HG03280 (cell line): ENCODE data around the gene RUNX2.
A peak's percentile ranks its signal among the peaks of the same experiment; 100 is the strongest.
"Not testable (repeated sequence)": the region's sequence is repeated elsewhere in the genome, so short reads cannot be mapped to it uniquely, and the experiment has no call there.

Experiments used
- ATAC-seq: cut with Tn5 transposase; IDR thresholded peaks from one replicate; pipeline ENCODE4 v1.9.1; 2021; ENCODE audit warnings: mild to moderate bottlenecking, moderate library complexity; ENCODE audit not compliant: unreplicated experiment

RUNX2 gene

GRCh38 chr6:45548657-45549515 is 220.8 kb downstream of the RUNX2 start:
- peak; percentile 96 for ATAC-seq

DNA sequence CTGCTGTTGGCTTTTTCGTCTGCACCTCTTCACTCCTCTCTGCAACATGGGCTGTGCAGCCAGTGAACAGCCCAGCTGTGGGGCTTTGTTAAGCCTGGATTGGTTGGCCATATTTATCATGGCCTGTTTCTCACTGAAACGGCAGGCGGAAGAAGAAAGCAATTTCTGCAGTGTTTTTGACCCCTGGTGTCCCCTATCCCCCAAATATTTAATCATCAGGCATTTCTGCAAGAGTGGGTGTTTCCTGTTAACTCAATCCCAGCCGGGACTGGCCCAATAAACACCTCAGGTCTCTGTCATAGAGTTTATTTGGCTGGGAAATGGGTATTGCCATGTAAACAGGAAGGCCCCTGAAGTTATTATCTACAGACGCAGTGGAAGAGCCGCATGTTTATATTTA is 224.4 kb downstream of the RUNX2 start:
- ATAC-seq = no peak

- ATAC-seq = no peak
Observed at GRCh38 chr6:45553730-45554344, 225.7 kb downstream of the RUNX2 start.

- no peak for ATAC-seq
Observed at GRCh38 chr6:45554591-45554990, 226.5 kb downstream of the RUNX2 start.

DNA sequence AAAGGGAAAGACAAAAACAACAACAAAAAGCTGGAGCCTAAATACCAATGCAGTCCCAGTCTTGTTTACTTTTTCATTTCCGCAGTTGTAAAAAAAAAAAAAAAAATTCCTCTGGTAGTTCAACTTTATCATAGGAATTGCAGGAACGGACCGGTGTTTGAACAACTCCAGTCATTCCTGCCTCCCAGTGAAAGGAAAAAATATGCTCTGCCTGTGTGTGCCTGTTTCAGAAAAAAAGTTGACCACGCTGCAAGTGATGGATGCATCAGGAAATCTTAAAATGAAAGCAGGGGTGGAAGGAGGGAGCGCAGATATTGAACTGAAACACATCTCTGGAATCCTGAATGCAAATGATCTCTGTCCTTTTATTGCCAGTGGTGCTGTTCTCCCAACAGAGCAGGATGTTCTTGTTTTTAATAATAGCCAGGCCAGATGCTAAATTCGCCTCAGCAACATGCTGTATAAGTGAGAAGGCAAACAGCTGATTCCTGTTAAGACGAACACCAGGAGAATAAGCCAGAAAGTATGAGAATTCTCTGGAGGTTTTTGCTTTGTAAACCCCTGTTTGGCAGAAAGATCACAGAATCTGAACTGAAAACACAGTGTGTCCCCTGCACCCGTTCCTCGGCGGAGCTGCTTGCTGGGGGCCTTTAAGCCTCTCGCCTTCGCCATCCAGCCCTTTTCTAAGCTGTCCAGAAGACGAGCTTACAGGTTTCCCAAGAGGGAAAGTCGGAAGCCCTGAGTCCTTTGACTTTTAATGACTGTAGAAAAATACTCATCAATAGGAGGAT is 228.0 kb downstream of the RUNX2 start:
- ATAC-seq = no peak

GRCh38 chr6:45556828-45557227 is 228.7 kb downstream of the RUNX2 start:
- ATAC-seq = no peak

- ATAC-seq = no peak
Observed at GRCh38 chr6:45557454-45557853, 229.3 kb downstream of the RUNX2 start.

DNA sequence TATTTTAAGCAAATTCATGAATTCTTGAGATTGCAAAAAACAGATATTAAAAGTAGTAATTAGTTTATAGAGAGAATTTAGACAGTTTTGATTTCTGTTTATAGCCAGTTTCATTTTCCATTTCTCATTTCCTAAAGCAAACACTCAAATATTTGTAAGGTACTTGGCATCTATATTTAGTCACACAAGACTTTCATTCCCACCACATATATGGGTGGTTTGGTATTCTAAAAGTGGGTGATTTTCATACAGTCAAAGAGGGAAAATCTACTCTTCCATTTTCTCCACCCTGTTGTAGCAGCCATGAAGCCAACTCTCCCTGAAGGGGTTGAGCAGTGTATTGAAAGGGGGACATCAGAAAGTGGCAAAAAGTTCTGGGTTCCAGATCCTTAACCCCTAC is 230.7 kb downstream of the RUNX2 start:
- ATAC-seq = no peak

- ATAC-seq = not testable (repeated sequence)
Observed at GRCh38 chr6:45560321-45560820, 232.2 kb downstream of the RUNX2 start.

DNA sequence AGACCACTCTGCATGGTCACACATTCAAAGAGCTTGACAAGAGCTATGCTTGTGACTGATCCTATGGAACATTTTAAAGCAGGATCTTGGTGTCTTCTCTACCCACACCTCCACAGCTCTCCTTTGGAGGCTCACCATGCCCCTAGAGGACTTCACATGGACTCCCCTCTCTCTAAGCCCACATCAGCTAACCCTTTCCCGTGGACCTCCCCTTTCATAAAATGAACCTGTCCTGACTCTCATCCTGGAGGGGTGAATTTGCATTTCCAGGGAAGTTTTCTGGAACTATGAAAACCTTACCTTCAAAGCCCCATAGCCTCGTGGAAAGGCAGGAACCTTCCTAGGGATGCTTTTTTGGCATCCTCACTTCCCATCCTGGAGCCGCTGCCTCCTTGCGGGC is 234.0 kb downstream of the RUNX2 start:
- ATAC-seq = no peak

GRCh38 chr6:45563041-45563440 is 234.9 kb downstream of the RUNX2 start:
- ATAC-seq = no peak

DNA sequence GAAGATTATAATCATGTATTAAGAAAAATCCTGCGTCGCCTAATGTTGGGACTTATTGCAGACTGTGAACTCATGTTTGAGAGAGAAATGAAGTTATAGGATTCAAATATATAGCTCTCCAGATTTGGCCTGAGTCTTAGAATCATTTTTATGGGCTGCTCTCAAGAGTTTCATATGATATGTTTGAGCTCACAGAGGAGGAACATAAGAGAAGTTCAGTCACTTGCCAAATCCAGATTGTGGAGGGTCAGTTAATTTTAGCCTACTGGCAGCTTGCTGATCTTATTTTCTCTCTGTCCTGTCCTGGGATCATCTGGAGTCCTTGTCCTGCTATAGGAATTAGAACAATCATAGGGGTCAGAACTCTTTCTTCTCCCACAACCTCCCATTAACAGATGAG is 235.7 kb downstream of the RUNX2 start:
- ATAC-seq = no peak

DNA sequence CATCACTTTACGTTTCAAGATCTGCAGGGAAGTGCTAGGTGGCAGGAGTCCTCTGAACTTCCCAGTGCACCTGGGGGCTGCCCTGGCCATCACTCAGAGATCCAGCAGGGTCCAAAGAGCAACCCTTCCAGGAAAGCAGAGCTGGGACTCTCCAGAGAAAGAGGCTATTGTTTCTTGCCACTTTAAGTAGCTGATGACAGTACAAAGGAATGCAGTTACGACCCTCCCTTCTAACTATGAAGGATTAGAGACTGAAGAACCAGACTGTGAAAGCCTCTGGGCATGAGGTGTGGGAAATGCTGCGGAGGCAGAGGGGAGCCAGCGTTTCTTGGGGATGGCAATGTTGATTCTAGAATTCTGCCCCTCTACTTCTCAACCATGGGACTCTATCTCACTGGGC is 238.8 kb downstream of the RUNX2 start:
- no peak for ATAC-seq

DNA sequence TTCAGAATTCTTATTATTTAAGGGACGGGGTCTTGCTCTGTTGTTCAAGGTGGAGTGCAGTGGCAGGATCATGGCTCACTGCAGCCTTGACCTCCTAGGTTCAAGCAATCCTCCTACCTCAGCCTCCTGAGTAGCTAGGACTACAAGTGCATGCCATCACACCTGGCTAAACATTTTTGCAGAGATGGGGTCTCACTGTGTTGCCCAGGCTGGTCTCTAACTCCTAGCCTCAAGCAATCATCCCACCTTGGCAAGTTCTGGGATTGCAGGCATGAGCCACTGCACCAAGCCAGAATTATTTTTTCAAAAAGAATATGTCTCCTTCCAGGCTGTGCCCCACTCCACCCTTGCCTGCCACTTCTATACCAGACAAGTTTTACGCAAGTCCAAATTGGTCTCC is 239.7 kb downstream of the RUNX2 start:
- no peak for ATAC-seq

- ATAC-seq = no peak
Observed at GRCh38 chr6:45568626-45569025, 240.5 kb downstream of the RUNX2 start.

DNA sequence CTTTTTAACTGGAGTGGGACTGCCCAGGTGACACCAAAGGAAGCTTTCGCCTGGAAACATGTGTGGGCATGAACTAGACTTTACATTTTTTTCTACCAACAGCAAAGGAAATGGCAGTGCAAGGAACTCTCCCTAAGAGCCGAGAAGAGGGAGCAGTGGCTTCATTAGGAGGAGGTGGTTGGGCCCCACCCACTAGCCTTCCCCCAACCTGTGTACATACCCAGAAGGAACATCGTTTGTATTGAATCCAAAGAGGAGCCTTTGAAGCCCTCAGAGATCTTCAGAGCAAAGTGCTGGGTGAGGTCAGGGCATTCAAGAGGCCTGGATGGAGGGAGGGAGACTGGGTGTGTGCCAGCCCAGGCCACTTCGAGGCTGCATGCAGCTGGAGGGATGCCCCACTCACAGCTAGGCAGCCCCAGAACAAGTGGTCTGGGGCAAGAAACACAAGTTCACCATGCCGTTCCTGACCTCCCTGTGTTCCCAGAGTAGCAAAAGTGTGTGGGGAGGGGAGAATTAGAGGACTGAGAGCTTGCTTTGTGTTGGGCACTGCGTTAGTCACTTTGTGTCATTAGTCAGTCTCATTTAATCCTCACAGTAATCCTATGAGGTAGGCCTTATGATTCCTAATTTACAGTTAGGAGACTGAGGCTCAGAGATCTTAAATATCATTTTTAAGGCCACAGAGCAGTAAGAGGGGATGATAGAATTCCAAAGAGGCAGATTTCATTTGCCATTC is 241.2 kb downstream of the RUNX2 start:
- no peak for ATAC-seq

- ATAC-seq = no peak
Observed at GRCh38 chr6:45571159-45571558, 243.0 kb downstream of the RUNX2 start.

DNA sequence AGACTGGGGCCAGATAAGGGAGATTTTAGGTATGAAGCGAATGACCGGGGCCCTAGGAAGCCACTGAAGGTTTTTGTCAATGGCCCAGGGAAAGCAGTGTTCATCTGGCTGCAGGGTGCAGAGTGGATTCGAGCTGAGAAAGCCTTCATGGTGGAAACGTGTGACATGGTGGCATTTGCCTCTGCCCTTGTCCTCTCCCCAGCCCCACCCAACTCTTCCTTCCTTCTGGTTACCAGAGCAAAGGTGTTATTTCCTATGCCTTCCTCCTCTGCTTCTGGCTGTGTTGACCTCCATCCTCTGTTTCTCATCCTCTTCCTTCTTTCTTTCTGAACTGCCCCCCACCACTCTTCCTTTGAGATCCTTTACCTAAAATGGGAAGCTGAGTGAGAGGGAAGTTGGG is 244.7 kb downstream of the RUNX2 start:
- ATAC-seq = no peak

GRCh38 chr6:45574014-45574461 is 245.9 kb downstream of the RUNX2 start:
- ATAC-seq = no peak

DNA sequence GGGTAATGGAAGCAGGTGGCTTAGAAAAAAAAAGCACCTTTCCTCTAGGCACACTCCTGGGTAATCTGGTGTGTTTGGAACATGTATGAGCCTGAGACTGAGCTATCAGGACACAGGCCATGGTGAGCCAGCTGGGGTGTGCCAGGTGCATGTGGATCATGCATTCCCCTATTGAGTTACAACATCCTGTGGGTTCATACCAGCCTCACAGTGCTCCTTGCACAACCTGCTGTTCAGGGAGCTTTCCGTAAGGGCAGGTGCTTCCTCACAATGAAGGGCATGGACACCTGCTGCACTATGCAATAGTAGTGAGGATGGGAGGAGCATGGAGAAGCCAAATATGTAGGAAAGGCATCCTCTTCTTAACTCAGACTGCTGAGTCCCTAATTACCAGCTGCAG is 246.8 kb downstream of the RUNX2 start:
- ATAC-seq = no peak
